ENCODE measurements around the gene PDE7B.

The PDE7B gene

DNA sequence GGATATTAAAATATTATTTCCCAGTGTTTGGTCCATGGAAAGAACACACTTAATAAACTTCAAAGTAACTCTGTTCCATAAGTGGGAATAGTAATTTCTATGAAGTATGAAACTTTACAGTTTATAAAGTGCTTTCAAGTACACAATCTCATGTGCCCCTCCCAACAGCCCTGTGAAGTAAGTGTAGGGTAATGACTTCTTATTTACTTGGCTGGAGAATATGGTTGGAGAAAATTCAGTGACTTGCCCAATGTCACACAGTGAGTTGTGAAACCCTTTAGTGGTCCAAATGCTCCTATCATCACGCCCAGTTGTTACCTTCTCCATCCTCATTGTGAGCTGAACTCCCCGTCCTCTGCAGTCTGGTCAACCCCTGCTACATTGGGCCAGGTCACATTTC lies 141.2 kb downstream of the PDE7B start:
- no peak for FAIRE-seq

DNA sequence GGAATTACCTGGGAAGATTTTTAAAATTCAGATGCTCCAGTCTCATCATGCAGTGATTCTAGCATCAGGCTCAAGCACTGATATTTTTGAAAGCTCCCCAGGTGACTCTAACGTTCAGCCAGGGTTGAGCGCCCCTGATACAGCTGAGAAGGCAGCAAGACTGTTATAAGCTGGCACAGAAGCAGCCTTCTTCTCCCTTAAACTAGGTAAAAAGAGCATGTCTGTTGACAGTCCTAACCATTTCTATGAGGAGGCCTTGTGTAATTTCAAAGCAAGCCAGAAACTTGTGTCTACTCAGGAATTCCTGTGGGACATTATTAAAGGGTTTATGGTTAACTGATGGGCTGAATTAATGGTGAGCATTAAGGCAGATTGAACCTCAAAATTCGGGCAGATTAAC lies 141.9 kb downstream of the PDE7B start:
- no peak for FAIRE-seq

- no peak for FAIRE-seq
Measured at GRCh38 chr6:135994857-135995544, 143.5 kb downstream of the PDE7B start.

- FAIRE-seq, result peak; percentile 41
Measured at GRCh38 chr6:135995545-135995898, 144.0 kb downstream of the PDE7B start.

GRCh38 chr6:135996668-135997067 lies 145.2 kb downstream of the PDE7B start:
- FAIRE-seq, result no peak

GRCh38 chr6:135999393-135999792 lies 147.9 kb downstream of the PDE7B start:
- no peak for FAIRE-seq

DNA sequence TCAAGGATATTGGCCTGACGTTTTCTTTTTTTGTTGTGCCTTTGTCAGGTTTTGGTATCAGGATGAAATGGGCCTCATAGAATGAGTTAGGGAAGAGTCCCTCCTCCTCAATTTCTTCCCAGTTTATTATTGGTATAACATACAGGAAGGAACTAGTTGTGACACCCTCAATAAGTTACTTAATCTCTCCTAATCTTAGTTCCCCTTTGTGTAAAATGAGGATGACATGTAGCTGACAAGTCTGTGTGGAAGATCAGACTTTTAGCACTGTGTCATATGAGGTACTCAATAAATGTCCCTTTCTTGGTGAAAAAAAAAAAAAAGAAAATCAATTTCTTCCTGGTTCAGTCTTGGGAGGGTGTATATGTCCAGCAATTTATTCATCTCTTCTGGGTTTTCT lies 155.8 kb downstream of the PDE7B start:
- no peak for FAIRE-seq

DNA sequence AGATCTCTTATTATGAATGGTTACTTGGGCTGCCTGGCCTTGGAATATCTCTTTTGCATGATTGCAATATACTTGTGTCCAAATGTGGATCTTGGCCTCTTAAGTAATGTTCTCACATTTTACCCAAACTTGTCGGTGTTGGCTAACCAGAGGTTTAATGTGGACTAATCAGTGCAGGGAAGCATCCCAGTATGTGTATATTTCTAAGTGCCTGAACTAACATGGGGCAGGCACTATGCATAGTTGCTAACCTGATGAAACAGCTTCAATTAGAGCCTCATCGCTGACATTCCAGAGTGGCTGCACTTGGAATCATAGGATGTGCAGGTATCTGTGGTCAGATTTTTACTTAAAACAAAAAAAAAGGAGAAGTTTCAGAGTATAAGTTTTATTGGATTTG lies 160.0 kb downstream of the PDE7B start:
- no peak for FAIRE-seq

GRCh38 chr6:136012198-136012887 lies 160.8 kb downstream of the PDE7B start:
- FAIRE-seq, result no peak

GRCh38 chr6:136012943-136013342 lies 161.4 kb downstream of the PDE7B start:
- FAIRE-seq, result no peak

DNA sequence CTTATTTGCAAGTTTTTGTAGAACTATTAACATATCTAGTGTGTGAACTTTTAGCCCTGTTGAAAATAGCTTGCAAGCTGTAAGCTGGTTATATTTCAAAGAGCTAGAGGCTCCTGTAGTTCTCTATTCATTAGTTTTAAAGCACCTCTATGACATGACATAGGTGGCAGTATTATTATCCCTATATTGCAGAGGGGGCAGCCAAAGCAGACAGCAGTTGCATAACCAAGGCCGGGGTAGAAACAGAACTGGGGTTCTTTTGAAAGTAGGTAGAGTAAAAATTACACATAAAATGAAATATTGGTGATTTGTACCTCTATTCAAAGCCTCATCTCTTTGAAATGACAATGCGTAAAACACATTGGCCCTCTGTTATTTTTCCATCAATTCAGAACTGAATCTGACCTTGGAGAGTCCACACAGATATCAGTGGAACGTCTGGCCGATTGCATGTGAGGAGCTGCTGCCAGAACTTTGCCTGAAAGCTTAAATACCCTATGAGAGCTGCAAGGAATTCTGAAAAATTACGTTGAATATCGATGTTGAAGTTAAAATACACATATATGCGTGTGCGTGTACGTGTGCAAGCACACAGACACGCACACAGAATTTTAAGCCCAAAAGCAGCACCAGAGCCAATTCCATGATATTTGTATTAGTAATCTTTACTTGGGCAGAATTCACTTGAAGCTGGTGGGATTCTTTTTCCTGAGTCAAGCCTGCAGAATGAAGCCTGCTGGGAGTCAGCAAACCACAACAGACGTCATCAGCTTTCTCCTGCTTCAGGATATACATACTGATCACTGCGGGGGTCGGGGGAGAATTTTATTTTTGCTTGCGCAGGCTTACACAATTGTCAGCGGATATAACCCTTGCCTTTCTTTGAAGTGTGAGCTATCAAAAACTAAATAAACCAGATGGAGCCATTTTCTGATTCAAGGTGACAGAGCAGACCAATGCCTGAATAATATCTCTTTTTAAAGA lies 163.2 kb downstream of the PDE7B start:
- no peak for FAIRE-seq

GRCh38 chr6:136015531-136015930 lies 164.0 kb downstream of the PDE7B start:
- no peak for FAIRE-seq

- no peak for FAIRE-seq
Measured at GRCh38 chr6:136016228-136017225, 165.0 kb downstream of the PDE7B start.

GRCh38 chr6:136020691-136021090 lies 169.2 kb downstream of the PDE7B start:
- FAIRE-seq, result no peak

- no peak for FAIRE-seq
Measured at GRCh38 chr6:136022224-136022874, 170.8 kb downstream of the PDE7B start.

GRCh38 chr6:136024711-136025110 lies 173.2 kb downstream of the PDE7B start:
- no peak for FAIRE-seq

DNA sequence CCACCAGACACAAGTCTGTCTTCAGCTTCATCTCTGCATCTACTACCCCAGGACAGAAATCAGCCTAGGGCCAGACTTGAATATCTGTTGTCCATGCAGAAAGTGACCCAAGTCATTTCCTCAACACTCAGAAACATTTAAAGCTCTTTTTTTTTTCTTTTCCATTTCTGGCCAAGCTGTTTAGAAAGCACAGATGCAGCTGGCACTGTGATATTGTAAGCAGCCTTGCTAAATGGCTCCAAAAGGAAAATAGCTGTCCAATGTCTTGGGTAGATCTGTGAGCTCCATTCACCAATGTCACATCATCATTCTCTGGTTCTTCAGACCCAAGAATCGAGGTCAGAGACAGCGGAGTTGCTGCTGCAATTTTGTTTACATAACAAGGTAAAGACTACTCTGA lies 174.2 kb downstream of the PDE7B start:
- no peak for FAIRE-seq

- FAIRE-seq, result no peak
Measured at GRCh38 chr6:136030131-136030530, 178.6 kb downstream of the PDE7B start.

DNA sequence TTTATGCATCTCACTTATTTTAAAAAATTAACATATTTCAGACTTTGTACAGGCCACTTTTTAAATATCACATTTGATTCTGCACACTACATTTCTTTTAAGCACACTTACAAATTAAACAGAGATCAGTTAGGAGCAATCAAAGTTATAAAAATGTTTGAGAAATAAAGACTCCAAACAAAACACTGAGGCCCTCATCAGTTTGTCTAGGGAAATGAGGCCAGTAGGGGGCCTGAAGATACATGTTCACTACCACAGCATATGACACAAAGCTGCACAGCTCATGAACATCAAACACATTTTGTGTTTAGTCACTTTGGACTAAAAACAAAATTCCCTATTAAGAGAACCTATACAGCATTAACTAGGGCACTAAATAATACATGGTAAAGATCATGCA lies 180.5 kb downstream of the PDE7B start:
- FAIRE-seq, result no peak

- no peak for FAIRE-seq
Measured at GRCh38 chr6:136033416-136033815, 181.9 kb downstream of the PDE7B start.

GRCh38 chr6:136034422-136034821 lies 182.9 kb downstream of the PDE7B start:
- no peak for FAIRE-seq
